NCI-H82 treated with DMSO at 0.1 percent for 48 hours (cell line): ENCODE results near the gene RNF121.

Experiments used
- DNase-seq: peaks from one replicate; lab custom pipeline; 2025; ENCODE audit not compliant: unreplicated experiment; lab: John Stamatoyannopoulos, UW

RNF121 gene

DNA sequence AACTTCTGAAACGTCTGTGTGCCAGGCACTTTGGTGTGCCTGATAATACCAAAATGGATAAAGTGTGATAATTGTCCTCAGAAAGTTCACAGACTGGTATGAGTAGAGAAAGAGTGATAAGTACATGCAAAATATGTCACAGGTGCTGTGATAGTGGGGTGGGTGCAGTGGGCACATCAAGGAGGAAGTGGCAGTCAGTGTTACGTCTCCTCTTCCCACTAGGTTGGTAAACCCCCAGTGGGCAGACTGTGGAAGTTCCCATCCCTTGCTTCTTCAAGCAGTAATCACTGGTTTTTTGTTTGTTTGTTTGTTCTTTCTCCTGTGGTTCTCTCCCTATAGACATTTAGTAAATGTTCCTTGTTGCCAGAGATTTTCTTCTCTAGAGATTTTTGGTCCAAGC is 5.4 kb downstream of the RNF121 start:
- no peak for DNase-seq

DNA sequence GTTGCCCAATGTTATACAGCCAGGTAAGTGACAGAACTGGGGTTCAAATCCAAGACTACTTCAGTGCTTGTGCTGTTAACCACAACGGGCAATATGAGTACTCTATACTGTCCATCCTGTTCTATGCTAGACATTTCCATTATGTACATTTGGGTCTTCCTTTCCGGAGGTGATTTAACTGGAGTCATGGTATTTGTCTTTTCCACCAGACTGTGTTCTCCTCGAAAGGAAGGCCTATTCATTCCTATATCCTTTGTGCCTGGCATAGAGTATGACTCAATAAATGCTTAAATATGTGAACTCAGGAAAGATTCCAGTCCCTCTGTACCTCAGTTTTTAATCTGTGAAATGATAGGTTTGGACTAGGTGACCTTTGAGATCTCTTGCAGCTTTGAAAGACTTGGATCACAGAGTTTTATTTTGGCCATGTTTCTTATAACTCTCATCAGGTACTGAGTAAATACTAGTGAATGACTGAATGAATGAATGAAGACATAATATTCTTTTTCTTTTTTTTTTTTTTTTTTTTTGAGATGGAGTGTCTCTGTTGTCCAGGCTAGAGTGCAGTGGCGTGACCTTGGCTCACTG is 6.6 kb downstream of the RNF121 start:
- DNase-seq = no peak

DNA sequence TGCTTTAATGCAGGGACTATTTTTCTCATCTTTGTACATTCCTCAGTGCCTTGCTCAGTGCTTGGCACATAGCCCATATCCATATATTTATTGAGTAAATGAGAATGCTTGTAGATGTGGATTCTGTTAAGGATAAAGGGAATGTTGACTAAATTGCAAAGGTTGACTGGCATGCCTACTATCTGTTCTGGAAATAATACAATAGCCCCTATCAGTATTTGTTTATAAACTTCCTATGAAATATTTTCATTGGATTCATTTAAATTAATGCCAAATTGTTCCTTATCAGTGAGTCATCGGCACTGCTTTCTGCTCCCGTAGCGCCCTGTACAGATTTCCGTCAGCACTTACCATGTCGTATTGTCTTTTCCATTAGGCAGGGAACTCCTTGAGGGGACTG is 8.0 kb downstream of the RNF121 start:
- DNase-seq = no peak

DNA sequence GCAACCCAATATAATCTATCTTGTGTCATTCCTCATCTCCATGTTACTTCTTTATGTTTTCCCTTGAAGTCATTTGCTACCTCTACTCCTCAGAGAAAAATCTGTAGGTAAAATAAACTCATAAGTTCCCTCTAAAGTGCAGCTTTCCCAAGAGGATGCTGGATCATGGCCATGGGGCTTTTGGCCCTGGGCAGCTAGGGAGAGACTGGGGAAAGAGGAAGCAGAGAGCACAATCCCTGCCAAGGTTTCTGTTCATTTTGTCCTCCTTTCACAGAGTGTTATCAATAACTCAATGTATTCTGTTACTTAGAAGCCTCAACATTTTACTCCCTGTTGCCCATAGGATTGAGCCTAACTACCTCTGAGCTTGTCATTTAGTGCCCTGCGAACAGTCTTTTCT is 9.0 kb downstream of the RNF121 start:
- no peak for DNase-seq

DNA sequence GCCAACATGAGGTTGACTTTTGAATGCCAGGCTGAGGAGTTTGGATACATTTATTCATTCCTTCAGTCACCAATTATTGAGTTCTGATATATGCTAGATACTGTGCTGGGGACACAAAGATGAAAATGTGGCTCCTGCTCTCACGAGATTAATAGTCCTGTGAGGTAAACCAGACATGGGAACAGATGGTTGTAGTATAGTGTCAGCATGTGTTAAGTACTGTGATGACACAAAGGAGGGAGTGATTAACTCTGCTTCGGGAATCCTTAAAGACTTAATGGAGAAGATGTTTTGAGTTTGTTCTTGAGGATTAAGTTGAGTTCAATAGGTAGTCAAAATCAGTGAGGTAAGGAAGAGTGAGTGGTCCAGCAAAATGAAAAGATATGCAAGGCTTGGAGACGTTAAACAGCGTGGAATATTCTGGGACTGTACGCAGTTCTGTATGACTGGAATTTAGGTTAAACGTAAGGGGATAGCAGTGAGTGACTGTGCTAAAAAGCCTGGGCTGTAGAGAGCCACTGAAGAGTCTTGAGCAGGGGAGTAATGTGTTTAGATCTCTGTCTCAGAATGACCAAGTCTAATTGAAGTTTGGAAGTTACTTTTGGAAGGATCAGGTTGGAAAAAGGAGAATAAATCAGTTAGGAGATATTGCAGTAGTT is 11.8 kb downstream of the RNF121 start:
- DNase-seq = peak; percentile 93

DNA sequence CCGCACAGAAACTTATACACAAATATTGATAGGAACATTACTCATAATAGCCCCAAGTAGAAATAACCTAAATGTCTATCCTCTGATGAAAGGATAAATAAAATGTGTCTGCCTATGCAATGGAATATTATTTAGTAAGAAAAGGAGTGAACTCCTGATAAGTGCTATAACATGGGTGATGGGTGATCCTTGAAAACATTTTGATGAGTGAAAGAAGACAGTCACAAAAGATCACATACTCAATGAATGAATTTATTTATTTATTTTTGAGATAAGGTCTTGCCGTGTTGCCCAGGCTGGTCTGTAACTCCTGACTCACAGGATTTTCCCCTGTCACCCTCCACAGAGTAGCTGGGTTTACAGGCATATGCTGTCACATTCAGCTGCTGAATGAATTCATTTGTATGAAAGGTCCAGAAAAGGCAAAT is 17.3 kb downstream of the RNF121 start:
- DNase-seq = no peak

DNA sequence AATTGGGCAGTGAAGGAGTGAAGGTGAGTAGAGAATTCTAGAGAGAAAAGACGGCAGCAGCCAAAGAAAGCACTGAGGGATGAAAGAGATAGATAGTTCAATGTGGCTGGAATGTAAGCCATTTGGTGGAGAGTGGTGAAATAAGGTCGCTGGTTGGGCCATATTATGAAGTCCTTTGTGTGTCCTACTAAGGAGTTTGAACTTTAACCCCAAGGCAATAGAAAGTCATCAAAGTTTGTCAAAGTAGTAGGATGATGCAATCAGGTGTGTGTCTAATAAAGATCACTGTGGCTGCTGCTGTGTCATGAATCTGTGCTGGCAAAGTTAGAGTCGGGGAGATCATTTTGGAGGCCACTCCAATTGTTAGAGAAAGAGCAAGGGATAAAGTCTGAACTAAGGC is 18.7 kb downstream of the RNF121 start:
- no peak for DNase-seq

DNA sequence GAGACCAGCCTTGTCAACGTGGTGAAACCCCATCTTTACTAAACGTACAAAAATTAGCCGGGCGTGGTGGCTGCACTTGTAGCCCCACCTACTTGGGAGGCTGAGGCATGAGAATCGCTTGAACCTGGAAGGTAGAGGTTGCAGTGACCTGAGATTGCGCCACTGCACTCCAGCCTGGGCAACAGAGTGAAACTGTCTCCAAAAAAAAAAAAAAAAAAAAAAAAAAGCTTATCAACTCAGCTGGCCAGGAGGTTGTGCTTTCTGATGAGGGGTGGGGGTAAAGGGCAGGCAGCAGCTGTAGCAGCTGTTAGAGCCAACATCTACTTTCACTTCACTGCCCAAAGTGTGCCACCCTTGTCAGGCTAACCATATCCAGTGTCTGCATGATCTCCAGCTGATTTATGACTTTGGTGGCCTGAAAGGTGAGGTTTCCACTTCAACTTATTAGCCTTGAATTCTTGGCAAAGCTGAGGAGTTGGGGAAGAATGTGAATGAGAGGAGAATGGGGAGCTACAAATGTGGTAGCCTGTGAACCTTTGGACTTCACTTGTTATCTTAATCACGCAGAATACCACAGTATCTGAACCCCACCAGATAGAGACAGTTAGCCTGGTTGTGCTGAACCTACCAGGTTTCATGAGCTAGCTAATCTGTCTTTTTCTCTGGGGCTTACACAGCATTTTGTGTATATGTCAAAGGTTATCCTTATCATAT is 19.6 kb downstream of the RNF121 start:
- no peak for DNase-seq

DNA sequence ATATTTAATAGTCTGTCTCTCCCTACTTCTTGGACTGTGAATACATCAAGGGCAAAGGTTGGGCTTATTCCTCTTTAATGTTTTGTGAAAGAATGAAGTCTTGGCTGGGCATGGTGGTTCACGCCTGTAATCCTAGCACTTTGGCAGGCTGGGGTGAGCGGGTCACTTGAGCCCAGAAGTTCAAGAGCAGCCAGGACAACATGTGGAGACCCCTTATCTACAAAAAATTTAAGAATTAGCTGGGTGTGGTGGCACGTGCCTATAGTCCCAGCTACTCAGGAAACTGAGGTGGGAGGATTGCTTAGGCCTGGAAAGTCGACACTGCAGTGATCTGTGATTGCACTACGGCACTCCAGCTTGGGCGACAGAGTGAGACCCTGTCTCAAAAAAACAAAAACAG is 20.2 kb downstream of the RNF121 start:
- DNase-seq = no peak

DNA sequence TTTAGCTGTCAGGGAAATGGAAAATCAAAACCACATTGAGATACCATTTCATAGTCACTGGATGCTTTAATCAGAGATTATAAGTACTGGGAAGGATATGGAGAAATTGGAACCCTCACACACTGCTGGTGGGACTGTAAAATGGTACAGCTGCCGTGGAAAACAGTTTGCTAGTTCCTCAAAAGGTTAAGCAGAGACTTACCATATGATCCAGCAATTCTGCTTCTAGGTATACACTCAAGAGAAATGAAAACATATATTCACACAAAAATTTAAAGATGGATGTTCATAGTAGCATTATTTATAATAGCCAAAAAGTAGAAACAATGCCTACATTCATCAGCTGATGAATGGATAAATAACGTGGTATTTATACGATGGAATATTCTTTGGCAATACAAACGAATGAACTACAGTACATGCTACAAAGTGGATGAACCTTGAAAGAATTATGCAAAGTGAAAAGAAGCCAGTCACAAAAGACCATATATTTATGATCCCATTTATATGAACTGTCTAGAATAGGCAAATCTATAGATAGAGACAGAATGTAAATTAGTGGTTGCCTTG is 23.0 kb downstream of the RNF121 start:
- DNase-seq = no peak

DNA sequence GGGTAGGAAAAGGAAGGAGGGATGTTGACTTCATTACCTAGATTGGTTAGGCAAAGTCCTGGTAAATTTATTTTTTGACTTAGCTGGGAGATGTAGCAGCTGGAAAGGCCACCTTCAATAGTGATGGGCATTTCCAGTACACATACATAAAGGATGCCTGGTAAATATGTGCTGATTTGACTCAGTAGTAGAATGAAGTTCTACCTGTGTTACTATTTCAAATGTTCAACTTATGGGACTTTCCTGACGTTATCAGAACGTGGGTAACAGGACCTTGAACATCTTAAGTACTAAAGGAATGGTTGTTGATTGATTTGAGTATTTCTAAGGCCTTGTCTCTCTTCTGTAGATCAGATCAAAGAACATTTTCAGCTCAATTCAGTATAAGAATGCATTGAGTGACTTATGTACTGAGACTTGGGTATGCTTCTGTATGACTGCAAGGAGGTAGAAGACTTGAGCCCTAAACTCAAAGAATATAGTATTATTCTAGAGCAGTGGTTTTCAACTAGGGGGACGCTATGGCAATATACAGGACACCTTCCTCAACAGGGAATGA is 27.1 kb downstream of the RNF121 start:
- no peak for DNase-seq

DNA sequence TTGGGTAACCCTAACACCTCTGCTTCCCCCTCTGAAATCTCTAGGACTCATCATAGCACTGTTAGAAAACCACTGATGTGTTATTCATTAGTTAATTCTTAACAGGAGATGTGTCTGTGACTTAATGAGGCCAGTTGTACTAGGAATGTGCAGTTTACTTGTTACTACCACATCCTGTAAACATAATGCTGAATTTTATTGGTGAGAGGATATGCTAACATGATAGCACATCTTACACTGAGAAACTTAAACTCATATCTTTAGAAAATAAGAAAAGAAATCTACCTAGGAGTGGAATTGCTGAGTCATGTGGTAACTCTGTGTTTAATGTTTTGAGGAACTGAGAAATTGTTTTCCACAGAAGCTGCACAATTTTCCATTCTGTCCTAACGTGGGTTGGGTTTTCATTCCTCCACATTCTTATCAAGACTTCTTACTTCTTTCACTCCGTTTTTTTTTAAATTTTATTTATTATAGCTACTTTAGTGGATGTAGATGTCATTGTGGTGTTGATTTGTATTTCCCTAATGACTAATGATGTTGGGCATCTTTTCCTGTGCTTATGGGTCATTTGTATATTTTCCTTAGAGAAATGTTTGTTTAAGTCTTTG is 33.7 kb downstream of the RNF121 start:
- no peak for DNase-seq

DNA sequence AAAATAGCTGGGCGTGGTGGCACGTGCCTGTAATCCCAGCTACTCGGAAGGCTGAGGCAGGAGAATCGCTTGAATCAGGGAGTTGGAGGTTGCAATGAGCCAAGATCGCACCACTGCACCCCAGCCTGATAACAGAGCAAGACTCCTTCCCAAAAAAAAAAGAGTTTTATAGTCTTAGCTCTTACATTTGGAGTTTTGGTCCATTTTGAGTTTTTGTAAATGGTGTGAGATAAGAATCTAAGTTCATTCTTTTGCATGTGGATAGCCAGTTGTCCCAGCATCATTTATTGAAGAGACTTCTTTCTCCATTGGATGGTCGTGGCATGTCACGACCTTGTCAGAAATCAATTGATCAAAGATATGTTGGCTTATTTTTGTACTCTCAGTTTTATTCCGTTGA is 34.6 kb downstream of the RNF121 start:
- DNase-seq = no peak

DNA sequence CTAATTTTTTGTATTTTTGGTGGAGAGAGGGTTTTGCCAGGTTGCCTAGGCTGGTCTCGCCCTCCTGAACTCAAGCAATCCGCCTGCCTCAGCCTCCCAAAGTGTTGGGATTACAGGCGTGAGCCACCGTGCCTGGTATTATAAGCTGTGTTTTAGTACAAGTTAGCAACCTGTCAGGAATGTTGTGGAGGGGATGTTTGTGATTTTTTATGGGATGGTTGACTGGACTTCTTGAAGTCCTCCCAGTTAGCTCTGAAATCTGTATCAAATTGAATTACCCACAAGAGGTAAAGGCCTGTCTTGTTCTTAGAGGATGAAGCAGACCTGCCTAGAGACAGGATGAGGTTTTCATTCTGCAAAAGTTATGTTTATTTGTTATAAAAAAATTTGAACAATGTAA is 35.8 kb downstream of the RNF121 start:
- no peak for DNase-seq

DNA sequence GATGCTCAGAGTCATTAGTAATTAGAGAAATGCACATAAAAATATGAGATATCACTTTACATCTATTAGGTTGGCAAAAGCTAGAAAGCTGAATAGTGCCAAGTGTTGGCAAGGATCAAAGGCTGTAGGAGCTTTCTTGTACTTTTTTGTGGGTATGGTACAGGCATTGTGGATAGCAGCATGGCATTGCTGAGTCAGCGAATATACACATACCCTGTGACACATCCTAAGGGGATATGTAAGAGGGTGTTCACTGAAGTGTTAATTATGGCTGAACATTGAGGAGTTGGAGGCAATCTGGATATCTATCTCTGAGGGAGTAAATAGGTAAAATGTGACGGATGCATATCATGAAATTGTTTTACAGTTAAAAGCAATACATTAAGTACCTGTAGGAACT is 42.8 kb downstream of the RNF121 start:
- no peak for DNase-seq

DNA sequence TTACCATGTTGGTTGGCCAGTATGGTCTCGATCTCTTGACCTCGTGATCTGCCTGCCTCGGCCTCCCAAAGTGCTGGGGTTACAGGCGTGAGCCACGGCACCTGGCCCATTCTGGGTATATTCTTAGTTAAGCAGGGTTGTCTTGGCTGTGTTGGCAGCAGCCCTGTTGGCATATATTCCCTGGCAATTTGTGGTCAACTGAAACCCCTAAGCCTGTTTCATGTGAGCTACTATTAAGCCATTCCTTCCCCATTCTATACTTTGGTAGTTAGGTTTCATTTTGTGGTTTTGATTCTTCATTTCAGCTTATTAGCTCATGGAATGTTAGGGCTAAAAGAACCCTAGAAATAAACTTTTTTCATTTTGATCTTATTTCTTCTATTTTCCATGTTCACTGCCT is 47.7 kb downstream of the RNF121 start:
- DNase-seq = no peak

DNA sequence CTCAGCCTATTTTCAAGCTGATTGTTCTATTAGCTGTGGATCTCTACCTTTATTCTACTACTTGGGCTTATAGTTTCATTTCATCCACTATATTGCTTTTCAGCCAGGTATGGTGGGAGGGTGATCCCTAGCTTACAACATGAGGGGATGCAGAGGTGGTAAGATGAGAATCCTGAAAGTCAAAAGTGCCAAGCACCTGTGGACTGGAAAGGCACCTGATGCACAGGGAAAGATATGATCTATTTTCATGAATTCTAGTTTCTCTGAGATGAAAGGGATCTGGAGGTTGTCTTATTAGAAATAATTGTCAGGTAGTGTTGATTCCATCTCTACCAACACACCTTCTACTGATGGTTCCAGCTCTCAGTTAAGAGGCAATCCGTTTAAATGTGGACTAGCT is 48.2 kb downstream of the RNF121 start:
- no peak for DNase-seq

DNA sequence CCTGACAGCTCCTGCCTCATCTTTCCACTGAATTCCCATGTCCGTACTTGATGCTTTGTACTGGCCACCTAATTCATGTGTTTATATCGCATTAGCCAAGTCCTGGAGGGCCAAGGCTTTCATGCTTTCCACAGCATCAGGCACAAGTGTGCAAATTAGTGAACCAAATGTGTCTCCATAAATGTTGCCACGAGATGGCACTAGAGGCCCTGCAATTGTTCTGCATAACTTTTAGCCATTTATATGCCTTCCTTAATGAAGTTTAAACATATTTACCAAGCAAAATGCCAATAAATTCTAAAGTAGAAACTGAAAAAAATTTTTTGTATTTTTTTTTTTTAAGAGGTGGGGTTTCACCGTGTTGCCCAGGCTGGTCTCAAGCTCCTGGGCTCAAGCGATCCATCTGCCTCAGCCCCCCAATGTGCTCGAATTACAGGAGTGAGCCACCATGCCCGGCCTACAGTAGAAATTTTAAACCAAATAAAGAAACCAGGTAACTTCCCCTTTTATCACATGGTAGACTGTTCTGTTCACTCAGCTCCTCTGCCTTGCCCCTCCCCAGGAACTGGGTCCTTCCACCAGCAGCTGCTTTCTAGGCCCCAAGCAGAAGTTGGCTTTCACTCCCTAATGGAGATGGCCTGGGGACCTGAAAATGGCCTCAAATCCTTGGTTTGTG is 49.0 kb downstream of the RNF121 start:
- DNase-seq = no peak

DNA sequence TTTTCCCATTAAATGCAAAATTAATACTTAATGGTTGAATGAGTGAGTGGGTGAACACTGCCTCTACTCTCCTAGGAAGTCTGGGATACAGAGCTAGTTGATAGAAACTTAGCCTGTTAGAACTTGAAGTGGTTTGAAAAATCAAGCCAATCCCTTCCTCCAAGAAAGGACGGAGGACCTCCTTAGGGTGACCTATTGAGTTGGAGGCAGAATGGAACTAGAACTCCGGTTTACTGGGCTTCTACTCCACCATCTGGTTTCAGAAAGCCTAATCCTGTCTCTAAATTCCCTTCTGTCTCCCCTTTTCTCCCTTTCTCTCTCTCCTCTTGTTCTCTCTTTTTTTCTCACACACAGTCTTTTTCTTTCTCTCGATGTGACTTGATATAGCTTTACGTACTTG is 50.2 kb downstream of the RNF121 start:
- no peak for DNase-seq

DNA sequence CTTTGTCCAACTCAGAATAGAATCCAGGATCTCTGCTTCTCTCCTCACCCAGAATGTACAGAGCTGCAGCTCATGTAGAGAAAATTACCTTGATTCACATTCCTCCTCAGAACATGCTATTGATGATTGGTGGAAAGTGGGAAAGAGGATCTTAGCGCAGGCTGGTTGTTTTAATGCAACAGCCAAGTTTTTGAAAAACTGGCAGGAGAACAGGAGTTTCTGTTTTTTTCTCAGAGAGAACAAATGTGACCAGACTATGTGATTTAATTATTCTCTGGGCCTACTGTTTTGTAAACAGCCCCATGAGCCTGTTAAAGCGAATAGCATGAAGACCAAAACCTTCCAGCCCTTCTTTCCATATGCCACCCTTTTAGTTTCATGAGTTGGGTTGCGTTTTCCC is 50.8 kb downstream of the RNF121 start:
- no peak for DNase-seq

DNA sequence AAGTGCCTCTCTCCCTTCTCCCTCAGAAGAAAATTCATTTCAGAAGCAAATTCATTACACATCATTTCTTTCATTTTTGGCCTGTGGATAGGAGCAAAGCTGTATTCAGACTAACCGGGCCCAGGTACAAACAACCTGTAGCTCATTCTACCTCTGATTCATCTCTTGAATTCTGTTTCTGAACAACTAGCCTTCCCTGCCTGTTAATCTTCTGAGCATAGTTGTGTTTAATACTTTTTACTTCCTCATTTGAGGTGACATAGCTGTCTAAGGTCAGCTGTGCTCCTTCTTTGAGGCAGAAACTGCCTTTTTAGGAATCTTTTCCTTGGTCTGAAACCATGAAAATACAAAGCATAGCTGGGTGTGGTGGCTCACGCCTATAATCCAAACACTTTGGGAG is 57.3 kb downstream of the RNF121 start:
- DNase-seq = no peak
